ENCODE data around the gene FGF22. TPM values are rescaled to one million over a fixed set of nuclear protein-coding genes. Genes with fewer than 3 reads are reported as not detected.

FGF22 gene
- total RNA-seq, 1 donor from 2014 or later = not detected

Other genes with a start within 250 kb of the FGF22 start
- 0.14 and 0.23 TPM in 2 replicates for gene C2CD4C, start 230.7 kb upstream of the FGF22 start, total RNA-seq
- not detected in 2 replicates for gene SHC2, start 178.8 kb upstream of the FGF22 start, total RNA-seq
- gene MADCAM1, start 143.4 kb upstream of the FGF22 start, total RNA-seq = 0.18 and 0.21 TPM in 2 replicates
- 13.6 and 15.7 TPM in 2 replicates for gene TPGS1, start 132.4 kb upstream of the FGF22 start, total RNA-seq
- 53.7 and 55.7 TPM in 2 replicates for gene CDC34, start 108.1 kb upstream of the FGF22 start, total RNA-seq
- 29.9 and 31.8 TPM in 2 replicates for gene GZMM, start 95.8 kb upstream of the FGF22 start, total RNA-seq
- 300 and 304 TPM in 2 replicates for gene BSG, start 67.3 kb upstream of the FGF22 start, total RNA-seq
- gene HCN2, start 50.0 kb upstream of the FGF22 start, total RNA-seq = 0.52 and 0.64 TPM in 2 replicates
- gene POLRMT, start 6.3 kb upstream of the FGF22 start, total RNA-seq = 90.1 and 94.7 TPM in 2 replicates
- gene RNF126, start 23.3 kb downstream of the FGF22 start, total RNA-seq = 83.2 and 89.4 TPM in 2 replicates
- gene FSTL3, start 36.5 kb downstream of the FGF22 start, total RNA-seq = 6.9 and 8.0 TPM in 2 replicates
- gene PRSS57, start 55.6 kb downstream of the FGF22 start, total RNA-seq = not detected in 2 replicates
- gene PALM, start 69.1 kb downstream of the FGF22 start, total RNA-seq = not detected in 2 replicates
- not detected in 2 replicates for gene MISP, start 111.2 kb downstream of the FGF22 start, total RNA-seq
- gene PTBP1, start 157.6 kb downstream of the FGF22 start, total RNA-seq = 735 and 739 TPM in 2 replicates
- gene PLPPR3, start 182.1 kb downstream of the FGF22 start, total RNA-seq = not detected in 2 replicates
- gene AZU1, start 188.0 kb downstream of the FGF22 start, total RNA-seq = not detected in 2 replicates
- not detected in 2 replicates for gene PRTN3, start 201.1 kb downstream of the FGF22 start, total RNA-seq
- gene ELANE, start 212.4 kb downstream of the FGF22 start, total RNA-seq = not detected in 2 replicates
- 0.94 and 1.8 TPM in 2 replicates for gene CFD, start 219.8 kb downstream of the FGF22 start, total RNA-seq